Suprapubic skin (tissue), 4 donors: Measurements from ENCODE around the gene FAM89B.

Experiments used
- EP300 ChIP-seq: sonication (generic); formaldehyde crosslinking; IDR thresholded peaks from one replicate; pipeline ENCODE4 v1.6.1; 2017; ENCODE audit warnings: antibody characterized with exemption
- POLR2A ChIP-seq, 2 donors: fragments of 450-650 bp; IDR thresholded peaks; one replicate each; pipeline ENCODE4 v1.6.1; 2017; ENCODE audit warnings: antibody characterized with exemption in 2 of 2, mild to moderate bottlenecking in 2 of 2, moderate library complexity in 2 of 2
- POLR2AphosphoS5 ChIP-seq, 3 donors: sonication (generic); formaldehyde crosslinking; IDR thresholded peaks; one replicate each; pipeline ENCODE4 v1.6.1; 2017; ENCODE audit warnings: antibody characterized with exemption in 3 of 3
- TF ChIP-seq, protein P1 (sequence below), 2 donors: fragments of 200-600 bp in 1 of 2; fragments of 450-650 bp in 1 of 2; sonication (generic) in 1 of 2; IDR thresholded peaks; one replicate each; pipeline ENCODE4 v1.5.1; 2016 to 2019; ENCODE audit warnings: antibody characterized with exemption in 2 of 2, mild to moderate bottlenecking in 1 of 2, moderate library complexity in 1 of 2

DNA sequence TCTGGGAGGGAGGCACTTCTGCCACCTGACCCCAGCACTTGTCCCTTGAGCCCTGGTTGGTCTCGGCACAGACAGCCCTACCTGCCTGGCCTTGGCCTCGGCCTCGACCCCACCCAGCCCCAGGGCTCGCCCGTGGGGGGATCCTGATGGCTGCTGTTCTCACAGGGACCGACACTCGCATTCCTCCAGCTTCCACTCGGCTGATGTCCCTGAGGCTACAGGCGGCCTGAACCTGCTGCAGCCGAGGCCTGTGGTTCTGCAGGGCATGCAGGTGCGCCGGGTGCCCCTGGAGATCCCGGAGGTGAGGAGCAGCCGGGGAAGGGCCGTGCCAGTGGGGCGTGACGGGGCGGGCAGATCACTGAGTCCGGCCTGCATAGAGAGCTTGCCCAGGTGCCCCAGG, 48.3 kb downstream of the FAM89B start:
- TF ChIP-seq POLR2AphosphoS5 (IDR thresholded peaks at IDR 0.05) (no peak), EP300 (no peak), POLR2A (IDR thresholded peaks at IDR 0.05) (no peak)
- TF ChIP-seq, protein P1, sequence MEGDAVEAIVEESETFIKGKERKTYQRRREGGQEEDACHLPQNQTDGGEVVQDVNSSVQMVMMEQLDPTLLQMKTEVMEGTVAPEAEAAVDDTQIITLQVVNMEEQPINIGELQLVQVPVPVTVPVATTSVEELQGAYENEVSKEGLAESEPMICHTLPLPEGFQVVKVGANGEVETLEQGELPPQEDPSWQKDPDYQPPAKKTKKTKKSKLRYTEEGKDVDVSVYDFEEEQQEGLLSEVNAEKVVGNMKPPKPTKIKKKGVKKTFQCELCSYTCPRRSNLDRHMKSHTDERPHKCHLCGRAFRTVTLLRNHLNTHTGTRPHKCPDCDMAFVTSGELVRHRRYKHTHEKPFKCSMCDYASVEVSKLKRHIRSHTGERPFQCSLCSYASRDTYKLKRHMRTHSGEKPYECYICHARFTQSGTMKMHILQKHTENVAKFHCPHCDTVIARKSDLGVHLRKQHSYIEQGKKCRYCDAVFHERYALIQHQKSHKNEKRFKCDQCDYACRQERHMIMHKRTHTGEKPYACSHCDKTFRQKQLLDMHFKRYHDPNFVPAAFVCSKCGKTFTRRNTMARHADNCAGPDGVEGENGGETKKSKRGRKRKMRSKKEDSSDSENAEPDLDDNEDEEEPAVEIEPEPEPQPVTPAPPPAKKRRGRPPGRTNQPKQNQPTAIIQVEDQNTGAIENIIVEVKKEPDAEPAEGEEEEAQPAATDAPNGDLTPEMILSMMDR (IDR thresholded peaks at IDR 0.05), result no peak
